SK-N-MC (cell line): Measurements from ENCODE around the gene VSIR.

Experiments
- EZH2 ChIP-seq: fragments of 200-600 bp; sonication (generic); IDR thresholded peaks from one replicate; pipeline ENCODE4 v1.6.1; 2017; ENCODE audit warnings: antibody characterized with exemption
- POLR2AphosphoS5 ChIP-seq: IDR thresholded peaks from 2 replicates; pipeline ENCODE4 v1.6.1; 2012; ENCODE audit warnings: mild to moderate bottlenecking, low read depth, low read length, borderline replicate concordance

DNA sequence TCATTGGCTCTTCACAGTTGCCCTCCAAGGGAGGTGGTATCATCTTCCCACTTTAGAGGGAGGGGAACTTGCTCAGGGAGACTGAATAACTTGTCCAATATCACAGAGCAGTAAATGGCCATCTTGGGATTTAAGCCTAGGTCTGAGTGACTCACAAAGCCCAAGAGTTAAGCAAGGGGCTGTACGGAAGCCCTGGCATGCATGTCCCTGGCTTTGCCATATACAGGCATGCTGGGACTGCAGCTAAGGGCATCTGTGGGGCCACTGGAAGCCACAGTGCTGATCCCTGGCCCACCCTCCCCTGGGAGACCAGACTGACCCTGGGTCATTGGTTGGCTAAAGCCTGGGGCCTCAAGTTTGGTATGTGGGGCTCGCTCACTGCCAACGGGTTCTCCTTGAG lies 3.1 kb downstream of the VSIR start:
- TF ChIP-seq POLR2AphosphoS5 (no peak), EZH2 (no peak)
